ENCODE data around the gene FCGR2B. TPM values are rescaled to one million over a fixed set of nuclear protein-coding genes. Genes with fewer than 3 reads are reported as not detected.
A peak's percentile ranks its signal among the peaks of the same experiment; 100 is the strongest.

FCGR2B gene
- total and polyA plus RNA-seq, 2 of the 13 experiments (the other 11 are each of a cell fraction or from before 2014, with no cell fraction given) = not detected

GRCh38 chr1:161726473-161727255, 63.7 kb downstream of the FCGR2B start (continued):
- TF ChIP-seq ESRRA (CRISPR knock-in tag; IDR thresholded peaks at IDR 0.05; ENCODE audit: low read depth) (no peak), MTF2 (CRISPR knock-in tag; IDR thresholded peaks at IDR 0.05; ENCODE audit: borderline replicate concordance) (no peak; the same call in 1 of the 2 replicates), MYC (CRISPR knock-in tag; IDR thresholded peaks at IDR 0.05; ENCODE audit: borderline replicate concordance) (peak; percentile 49), ZFP90 (CRISPR knock-in tag; IDR thresholded peaks at IDR 0.05; ENCODE audit: borderline replicate concordance) (no peak), ATRX (CRISPR knock-in tag; IDR thresholded peaks at IDR 0.05; ENCODE audit: borderline replicate concordance) (no peak), ETV6 (CRISPR knock-in tag; conservative IDR thresholded peaks at IDR 0.05) (no peak), ZNF441 (CRISPR knock-in tag; IDR thresholded peaks at IDR 0.05; ENCODE audit: borderline replicate concordance) (no peak), CHCHD3 (CRISPR knock-in tag; IDR thresholded peaks at IDR 0.05) (0 out of 2 replicates have a peak, but pooled peaks have one; percentile 43), ZNF513 (CRISPR knock-in tag; conservative IDR thresholded peaks at IDR 0.05) (peak; percentile 51; the same call in 1 of the 2 replicates), ZNF674 (CRISPR knock-in tag; IDR thresholded peaks at IDR 0.05; ENCODE audit: low read depth) (no peak), ARNT2 (CRISPR knock-in tag; IDR thresholded peaks at IDR 0.05; ENCODE audit: low read depth) (0 out of 2 replicates have a peak, but pooled peaks have one; percentile 45), ZNF800 (CRISPR knock-in tag; IDR thresholded peaks at IDR 0.05) (peak; percentile 52), GRHL1 (CRISPR knock-in tag; conservative IDR thresholded peaks at IDR 0.05) (no peak), MIER2 (CRISPR knock-in tag; IDR thresholded peaks at IDR 0.05) (peak; percentile 49; the same call in 1 of the 2 replicates), POLR2A (IDR thresholded peaks at IDR 0.05; ENCODE audit: insufficient read depth in 1 of 2, low read depth in 2 of 2, low read length in 2 of 2) (peak; percentile 59 to 71; a peak in 3 of 4 replicates), TAF1 (CRISPR knock-in tag; IDR thresholded peaks at IDR 0.05) (peak; percentile 63), ATF3 (CRISPR knock-in tag; IDR thresholded peaks at IDR 0.05) (0 out of 2 replicates have a peak, but pooled peaks have one; percentile 8), RNF2 (conservative IDR thresholded peaks at IDR 0.05; ENCODE audit: low read depth) (0 out of 2 replicates have a peak, but pooled peaks have one; percentile 25), ZNF12 (CRISPR knock-in tag; IDR thresholded peaks at IDR 0.05) (0 out of 2 replicates have a peak, but pooled peaks have one; percentile 16), ISL2 (CRISPR knock-in tag; IDR thresholded peaks at IDR 0.05) (0 out of 2 replicates have a peak, but pooled peaks have one; percentile 21)
